Fibroblast of lung (primary cell): Measurements from ENCODE around the gene VPS37C. TPM values are rescaled to one million over a fixed set of nuclear protein-coding genes. Genes with fewer than 3 reads are reported as not detected.

Source experiments
- DNase-seq, 2 donors: peaks; one replicate each; pipeline versions ENCODE4 v3.0.0 to v3.0.0-alpha.2; 2010; ENCODE audit warnings: low read depth in 2 of 2
- H2AFZ ChIP-seq: 2 replicates; pipeline ENCODE4 v1.5.1; 2012; ENCODE audit warnings: low read length, control low read depth, inconsistent platforms
- H3K27ac ChIP-seq: 2 replicates; pipeline ENCODE4 v1.5.1; 2011; ENCODE audit warnings: low read length, control low read depth; ENCODE audit not compliant: insufficient read depth
- H3K27me3 ChIP-seq: 2 replicates; pipeline ENCODE4 v1.5.1; 2011; ENCODE audit warnings: mild to moderate bottlenecking, low read length; ENCODE audit not compliant: control insufficient read depth, insufficient read depth
- H3K36me3 ChIP-seq: 2 replicates; pipeline ENCODE4 v1.5.1; 2011; ENCODE audit warnings: low read length; ENCODE audit not compliant: control insufficient read depth, insufficient read depth
- H3K4me1 ChIP-seq: 2 replicates; pipeline ENCODE4 v1.5.1; 2011; ENCODE audit warnings: low read length; ENCODE audit not compliant: control insufficient read depth, insufficient read depth; ENCODE audit errors: extremely low read depth
- H3K4me2 ChIP-seq: 2 replicates; pipeline ENCODE4 v1.5.1; 2011; ENCODE audit warnings: low read length, control low read depth; ENCODE audit not compliant: insufficient read depth; ENCODE audit errors: extremely low read depth
- H3K4me3 ChIP-seq, 4 experiments: fragments of 200-600 bp in 1 of 4; sonication (generic) in 1 of 4; replicated peaks in 1 of 4; 2 replicates each; pipeline ENCODE4 v1.5.1; 2011 to 2016; ENCODE audit warnings: low read length in 4 of 4, low read depth in 3 of 4, mild to moderate bottlenecking in 3 of 4, control low read depth in 2 of 4, inconsistent platforms in 1 of 4, mixed read lengths in 1 of 4; ENCODE audit not compliant: insufficient read depth in 1 of 4; ENCODE audit errors: control extremely low read depth in 1 of 4
- H3K79me2 ChIP-seq: 2 replicates; pipeline ENCODE4 v1.5.1; 2012; ENCODE audit warnings: mild to moderate bottlenecking, low read length, inconsistent platforms; ENCODE audit not compliant: control insufficient read depth, insufficient read depth
- H3K9ac ChIP-seq: 2 replicates; pipeline ENCODE4 v1.5.1; 2011; ENCODE audit warnings: mild to moderate bottlenecking, low read length, control low read depth; ENCODE audit not compliant: insufficient read depth
- H3K9me3 ChIP-seq: 2 replicates; pipeline ENCODE4 v1.5.1; 2012; ENCODE audit warnings: low read depth, low read length; ENCODE audit not compliant: control insufficient read depth, insufficient read depth
- H4K20me1 ChIP-seq: 2 replicates; pipeline ENCODE4 v1.5.1; 2011; ENCODE audit warnings: low read length; ENCODE audit not compliant: control insufficient read depth, insufficient read depth; ENCODE audit errors: extremely low read depth
- EZH2 ChIP-seq: IDR thresholded peaks from 2 replicates; pipeline ENCODE4 v1.5.1; 2012; ENCODE audit warnings: low read length, control low read depth, mild to moderate bottlenecking; ENCODE audit errors: missing control alignments
- polyA plus RNA-seq, 2 donors: library from polyadenylated mRNA; depleted of rRNA in 1 of 2; stranded (reverse) in 1 of 2; unstranded in 1 of 2; fragments of >200 nt; gene quantifications; 2 replicates each; pipeline ENCODE4 v1.2.1, GENCODE V29; 2011 to 2012; ENCODE audit warnings: missing spikeins in 1 of 2
- total RNA-seq: library from RNA; depleted of rRNA; stranded (reverse); fragments of >200 nt; gene quantifications from 2 replicates; pipeline ENCODE4 v1.2.1, GENCODE V29; 2014
- TF ChIP-seq, protein P1 (sequence below), 2 donors: IDR thresholded peaks in 1 of 2; conservative IDR thresholded peaks in 1 of 2; 1 replicate in 1 of 2; 2 replicates in 1 of 2; pipeline ENCODE4 v1.5.1; 2011 to 2012; ENCODE audit warnings: low read length in 2 of 2, control low read depth in 1 of 2, inconsistent platforms in 1 of 2, low read depth in 1 of 2, mild to moderate bottlenecking in 1 of 2

Gene VPS37C
- total and polyA plus RNA-seq, 2 donors (not counting 1 experiment from before 2014, with no cell fraction given) = 7.6 to 9.9 TPM

DNA sequence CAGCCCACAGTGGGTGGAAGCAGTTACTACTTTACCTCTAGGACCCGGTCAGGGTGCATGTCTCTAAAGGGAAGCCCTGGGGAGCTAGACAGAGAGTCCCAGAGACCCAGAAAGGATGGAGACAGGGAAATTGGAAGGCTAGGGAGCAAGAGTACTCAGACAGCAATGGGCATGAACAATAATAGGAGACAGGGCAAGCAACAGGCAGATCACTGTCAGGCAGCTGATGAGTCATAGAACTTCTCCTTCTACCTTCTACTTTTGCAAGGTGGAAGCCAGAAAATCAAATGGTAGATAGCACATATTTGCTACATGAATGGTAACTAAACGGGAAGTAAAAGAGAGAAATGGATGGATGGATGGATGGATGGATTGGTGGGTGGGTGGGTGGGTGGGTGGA, 39.3 kb downstream of the VPS37C start:
- Histone ChIP-seq H3K36me3 (no peaks in the 10 kb centered on the region), H4K20me1 (no peaks in the 10 kb centered on the region), H3K4me1 (no peaks in the 10 kb centered on the region), H3K27ac (no peak overlapping the region), H3K4me2 (no peak overlapping the region), H2AFZ (no peak overlapping the region), H3K79me2 (no peaks in the 10 kb centered on the region), H3K27me3 (peaks cover 5% of the 10 kb centered on the region), H3K9ac (no peak overlapping the region), H3K4me3 (no peak overlapping the region), H3K9me3 (no peaks in the 10 kb centered on the region)
- TF ChIP-seq, protein P1, sequence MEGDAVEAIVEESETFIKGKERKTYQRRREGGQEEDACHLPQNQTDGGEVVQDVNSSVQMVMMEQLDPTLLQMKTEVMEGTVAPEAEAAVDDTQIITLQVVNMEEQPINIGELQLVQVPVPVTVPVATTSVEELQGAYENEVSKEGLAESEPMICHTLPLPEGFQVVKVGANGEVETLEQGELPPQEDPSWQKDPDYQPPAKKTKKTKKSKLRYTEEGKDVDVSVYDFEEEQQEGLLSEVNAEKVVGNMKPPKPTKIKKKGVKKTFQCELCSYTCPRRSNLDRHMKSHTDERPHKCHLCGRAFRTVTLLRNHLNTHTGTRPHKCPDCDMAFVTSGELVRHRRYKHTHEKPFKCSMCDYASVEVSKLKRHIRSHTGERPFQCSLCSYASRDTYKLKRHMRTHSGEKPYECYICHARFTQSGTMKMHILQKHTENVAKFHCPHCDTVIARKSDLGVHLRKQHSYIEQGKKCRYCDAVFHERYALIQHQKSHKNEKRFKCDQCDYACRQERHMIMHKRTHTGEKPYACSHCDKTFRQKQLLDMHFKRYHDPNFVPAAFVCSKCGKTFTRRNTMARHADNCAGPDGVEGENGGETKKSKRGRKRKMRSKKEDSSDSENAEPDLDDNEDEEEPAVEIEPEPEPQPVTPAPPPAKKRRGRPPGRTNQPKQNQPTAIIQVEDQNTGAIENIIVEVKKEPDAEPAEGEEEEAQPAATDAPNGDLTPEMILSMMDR (conservative IDR thresholded peaks at IDR 0.05 in 1 of 2, IDR thresholded peaks at IDR 0.05 in 1 of 2; ENCODE audit: low read depth in 1 of 2, low read length in 2 of 2) = no peak
- no peak for TF ChIP-seq EZH2
- DNase-seq = no peak

DNA sequence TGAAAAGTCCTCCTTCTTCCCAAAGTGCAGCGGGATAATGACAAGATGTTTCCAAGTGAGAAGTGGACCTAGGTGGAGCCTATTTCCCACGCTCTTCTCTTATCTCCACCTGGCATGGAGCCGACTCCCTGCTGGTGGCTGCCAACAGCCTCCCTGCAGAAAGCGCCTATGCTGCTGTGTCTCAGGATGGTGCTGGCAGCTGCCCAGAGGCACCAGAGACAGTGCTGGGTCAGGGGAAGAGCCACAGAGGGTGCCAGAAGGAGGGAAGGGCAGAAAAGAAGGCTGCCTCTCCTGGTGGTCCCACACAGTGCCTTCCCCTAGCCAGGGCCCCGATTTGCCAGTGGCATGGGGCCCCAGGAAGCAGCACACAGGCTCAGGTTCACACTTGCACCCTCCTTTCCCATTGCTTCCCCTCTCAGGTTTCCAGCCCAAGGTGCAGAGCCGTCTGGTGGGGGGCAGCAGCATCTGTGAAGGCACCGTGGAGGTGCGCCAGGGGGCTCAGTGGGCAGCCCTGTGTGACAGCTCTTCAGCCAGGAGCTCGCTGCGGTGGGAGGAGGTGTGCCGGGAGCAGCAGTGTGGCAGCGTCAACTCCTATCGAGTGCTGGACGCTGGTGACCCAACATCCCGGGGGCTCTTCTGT, 39.9 kb downstream of the VPS37C start:
- peak in 1 of 2 donors; percentile 9 for DNase-seq
- H3K36me3 ChIP-seq = no peaks in the 10 kb centered on the region
- no peak overlapping the region for H3K27ac ChIP-seq
- H4K20me1 ChIP-seq = no peaks in the 10 kb centered on the region
- H3K4me3 ChIP-seq = no peak overlapping the region
- TF ChIP-seq, protein P1 (conservative IDR thresholded peaks at IDR 0.05 in 1 of 2, IDR thresholded peaks at IDR 0.05 in 1 of 2; ENCODE audit: low read depth in 1 of 2, low read length in 2 of 2) = no peak
- no peak for TF ChIP-seq EZH2
- no peaks in the 10 kb centered on the region for H3K4me1 ChIP-seq
- H3K79me2 ChIP-seq = no peaks in the 10 kb centered on the region
- no peak overlapping the region for H3K4me2 ChIP-seq
- peaks cover 5% of the 10 kb centered on the region for H3K27me3 ChIP-seq
- H3K9ac ChIP-seq = no peak overlapping the region
- H2AFZ ChIP-seq = no peak overlapping the region
- H3K9me3 ChIP-seq = no peaks in the 10 kb centered on the region

DNA sequence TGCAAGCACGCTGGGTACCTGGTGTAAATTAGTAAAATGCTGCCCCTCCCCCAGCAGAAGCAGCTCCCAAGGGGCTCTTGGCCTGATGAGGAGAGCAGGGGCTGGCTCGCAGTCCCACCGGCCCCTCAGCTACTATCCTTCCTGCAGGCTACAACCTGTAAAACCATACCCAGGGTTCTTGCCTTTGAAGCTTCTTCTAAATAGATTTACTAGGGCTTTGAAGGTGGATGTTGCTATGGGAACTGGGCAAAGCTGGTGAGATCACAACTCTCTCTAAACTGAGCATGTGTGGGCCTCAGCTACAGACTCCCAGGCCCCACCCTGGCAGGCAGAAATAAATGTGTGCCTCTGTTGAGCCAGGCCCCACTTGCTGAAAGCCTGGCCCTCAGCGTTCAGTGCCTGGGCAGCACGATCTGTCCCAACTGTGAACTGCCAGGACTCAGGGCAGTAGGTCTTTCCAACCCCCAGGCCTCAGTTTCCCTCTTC, 40.5 kb downstream of the VPS37C start:
- no peak overlapping the region for H3K4me3 ChIP-seq
- peak; percentile 12 to 34 for DNase-seq
- peaks cover 5% of the 10 kb centered on the region for H3K27me3 ChIP-seq
- no peak overlapping the region for H3K9ac ChIP-seq
- H3K79me2 ChIP-seq = no peaks in the 10 kb centered on the region
- H4K20me1 ChIP-seq = no peaks in the 10 kb centered on the region
- H3K4me1 ChIP-seq = no peaks in the 10 kb centered on the region
- H3K9me3 ChIP-seq = no peaks in the 10 kb centered on the region
- no peak overlapping the region for H3K27ac ChIP-seq
- no peak for TF ChIP-seq EZH2
- TF ChIP-seq, protein P1 (conservative IDR thresholded peaks at IDR 0.05 in 1 of 2, IDR thresholded peaks at IDR 0.05 in 1 of 2; ENCODE audit: low read depth in 1 of 2, low read length in 2 of 2) = no peak
- no peak overlapping the region for H2AFZ ChIP-seq
- no peaks in the 10 kb centered on the region for H3K36me3 ChIP-seq
- no peak overlapping the region for H3K4me2 ChIP-seq
